NCI-H2107 (cell line): Measurements from ENCODE around the gene CCNL1.
A peak's percentile ranks its signal among the peaks of the same experiment; 100 is the strongest.

Experiments used
- DNase-seq: peaks from one replicate; lab custom pipeline; 2025; lab: John Stamatoyannopoulos, UW

Gene CCNL1

GRCh38 chr3:157122832-157123427, 37.0 kb downstream of the CCNL1 start:
- no peak for DNase-seq

DNA sequence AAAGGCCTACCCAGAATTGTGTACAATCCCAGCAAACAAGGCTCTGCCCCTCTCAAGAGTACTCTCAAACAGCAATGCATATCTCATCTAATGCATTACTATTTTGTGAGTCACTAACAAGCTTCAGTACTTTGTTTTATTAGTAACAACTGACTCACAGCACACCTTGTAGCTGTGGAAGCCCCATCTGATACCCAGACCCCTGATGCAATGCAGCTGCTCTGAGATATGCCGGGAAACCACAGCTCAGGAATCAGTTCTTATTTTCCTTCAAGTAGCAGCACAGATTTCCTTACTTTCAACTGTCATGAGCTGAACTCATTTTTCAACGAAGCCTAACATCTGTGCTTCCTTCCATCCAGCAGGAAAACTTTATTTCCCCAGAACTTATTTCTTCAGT, 37.8 kb downstream of the CCNL1 start:
- DNase-seq, result no peak

DNA sequence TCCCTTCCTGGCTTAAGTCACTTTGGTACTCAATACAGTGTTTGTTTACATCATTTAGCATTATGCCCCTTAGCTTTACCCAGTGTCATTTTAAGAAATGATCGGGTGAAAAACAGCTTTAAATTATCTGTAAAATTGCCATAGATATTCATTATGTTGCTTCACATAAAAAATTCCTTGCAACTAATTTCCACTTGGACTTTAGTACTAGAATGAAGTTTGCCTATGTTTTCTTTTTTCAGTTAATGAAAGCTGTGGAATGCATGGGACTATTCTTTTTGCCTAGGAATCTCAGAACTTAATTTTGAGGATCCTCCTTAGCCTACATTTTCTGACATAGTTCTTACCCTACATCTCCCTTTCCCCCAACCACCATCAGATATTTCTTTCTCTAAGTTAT, 38.4 kb downstream of the CCNL1 start:
- no peak for DNase-seq

GRCh38 chr3:157120071-157120892, 39.7 kb downstream of the CCNL1 start:
- no peak for DNase-seq

GRCh38 chr3:157119369-157119951, 40.5 kb downstream of the CCNL1 start:
- no peak for DNase-seq

DNA sequence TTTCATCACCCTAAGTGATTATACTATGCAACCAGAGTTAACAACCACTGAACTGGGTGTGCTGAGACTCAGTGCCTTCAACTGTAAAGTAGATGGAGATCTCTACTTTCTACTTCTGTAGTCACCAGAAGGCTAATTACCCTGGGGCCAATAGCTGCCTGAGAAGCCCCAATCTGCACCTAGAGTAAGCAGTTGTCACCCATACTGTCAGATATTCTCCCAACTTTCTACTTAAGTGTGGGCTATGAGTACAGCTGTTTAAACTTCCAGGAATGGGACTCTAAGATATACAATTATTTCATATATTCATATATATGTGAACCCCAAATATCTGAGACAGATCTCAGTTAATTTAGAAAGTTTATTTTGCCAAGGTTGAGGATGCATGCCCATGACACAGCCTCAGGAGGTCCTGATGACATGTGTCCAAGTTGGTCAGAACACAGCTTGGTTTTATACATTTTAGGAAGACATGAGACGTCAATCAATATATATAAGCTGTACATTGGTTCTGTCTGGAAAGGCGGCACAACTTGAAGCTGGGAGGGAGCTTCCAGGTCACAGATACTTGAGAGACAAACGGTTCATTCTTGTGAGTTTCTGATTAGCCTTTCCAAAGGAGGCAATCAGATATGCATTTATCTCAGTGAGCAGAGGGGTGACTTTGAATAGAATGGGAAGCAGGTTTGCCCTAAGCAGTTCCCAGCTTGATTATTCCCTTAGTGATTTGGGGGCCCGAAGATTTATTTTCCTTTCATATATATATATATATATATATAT, 41.9 kb downstream of the CCNL1 start:
- no peak for DNase-seq

DNA sequence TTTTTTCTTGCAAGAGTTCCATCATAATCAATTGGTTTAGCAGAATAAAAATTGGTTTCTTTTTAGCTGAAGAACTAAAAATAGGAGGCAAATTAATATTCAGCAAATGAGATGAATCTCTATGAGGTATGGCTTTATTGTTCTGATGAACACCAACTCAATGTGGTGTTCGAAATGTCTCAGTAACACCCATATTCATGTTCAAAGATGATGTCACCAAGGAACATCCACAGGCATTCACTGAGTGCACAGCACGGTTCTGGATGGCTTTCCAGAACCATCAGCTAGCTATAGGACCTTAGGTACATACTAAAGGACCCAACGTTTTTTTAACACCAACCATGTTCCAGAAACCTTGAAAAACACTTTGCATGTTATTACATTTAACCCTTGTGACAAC, 42.7 kb downstream of the CCNL1 start:
- no peak for DNase-seq

DNA sequence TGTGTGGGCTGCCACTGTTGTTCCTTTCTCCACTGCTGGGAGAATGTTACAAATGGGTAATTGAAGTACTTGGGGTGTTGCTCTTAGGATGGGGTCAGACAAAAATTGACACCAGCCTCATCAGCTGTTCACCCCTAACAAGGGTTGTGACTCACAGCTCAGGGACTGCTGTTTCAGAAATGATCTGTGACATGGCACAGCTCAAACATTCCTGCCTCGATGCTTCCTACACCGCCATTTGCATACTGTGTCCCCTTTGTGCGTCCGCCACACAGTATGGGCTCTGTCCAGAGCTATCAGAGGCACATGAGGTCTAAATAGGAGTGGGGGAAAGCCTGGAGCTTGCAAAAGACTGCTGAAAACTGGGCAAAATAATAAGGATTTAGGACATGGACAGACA, 43.9 kb downstream of the CCNL1 start:
- no peak for DNase-seq

- DNase-seq, result no peak
Measured at GRCh38 chr3:157115069-157116006, 44.6 kb downstream of the CCNL1 start.

GRCh38 chr3:157113832-157114505, 46.0 kb downstream of the CCNL1 start:
- DNase-seq, result no peak

DNA sequence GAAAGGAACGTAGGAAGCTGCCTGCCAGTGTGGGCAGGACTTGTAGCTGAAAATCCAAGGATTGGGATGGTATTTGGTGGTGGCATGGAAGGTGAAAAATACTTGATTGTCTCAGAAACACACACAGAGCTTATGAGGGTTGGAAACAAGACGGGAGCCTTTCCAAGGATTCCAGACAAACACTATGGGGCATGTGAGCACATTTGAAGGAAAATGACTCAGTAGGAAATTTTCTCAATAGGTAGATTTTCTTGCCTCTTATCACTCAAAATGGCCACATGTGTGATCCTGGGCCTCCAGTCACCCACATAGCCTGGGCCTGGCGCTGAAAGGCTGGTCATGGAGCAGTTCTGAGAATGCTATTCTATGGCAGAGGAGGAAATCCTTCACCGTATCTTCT, 47.4 kb downstream of the CCNL1 start:
- DNase-seq, result no peak

DNA sequence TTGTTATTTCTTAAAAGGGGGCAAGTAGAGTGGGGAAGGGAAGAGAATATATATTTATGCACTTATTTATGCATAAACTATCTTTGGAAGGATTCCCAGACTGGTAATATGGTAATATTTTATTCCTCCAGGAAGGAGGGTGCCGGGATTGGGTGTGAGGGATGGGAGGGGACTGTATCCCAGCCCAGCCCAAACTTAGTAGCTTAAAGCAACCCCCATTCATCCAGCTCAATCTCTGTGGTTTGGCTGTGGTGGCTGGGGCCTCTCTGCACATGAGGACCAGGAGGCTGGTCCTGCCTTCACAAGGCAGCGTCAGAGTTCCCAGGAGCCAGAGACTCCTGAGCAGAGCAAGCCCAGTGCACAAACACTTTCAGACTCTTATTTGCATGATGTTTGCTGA, 48.4 kb downstream of the CCNL1 start:
- DNase-seq, result no peak

DNA sequence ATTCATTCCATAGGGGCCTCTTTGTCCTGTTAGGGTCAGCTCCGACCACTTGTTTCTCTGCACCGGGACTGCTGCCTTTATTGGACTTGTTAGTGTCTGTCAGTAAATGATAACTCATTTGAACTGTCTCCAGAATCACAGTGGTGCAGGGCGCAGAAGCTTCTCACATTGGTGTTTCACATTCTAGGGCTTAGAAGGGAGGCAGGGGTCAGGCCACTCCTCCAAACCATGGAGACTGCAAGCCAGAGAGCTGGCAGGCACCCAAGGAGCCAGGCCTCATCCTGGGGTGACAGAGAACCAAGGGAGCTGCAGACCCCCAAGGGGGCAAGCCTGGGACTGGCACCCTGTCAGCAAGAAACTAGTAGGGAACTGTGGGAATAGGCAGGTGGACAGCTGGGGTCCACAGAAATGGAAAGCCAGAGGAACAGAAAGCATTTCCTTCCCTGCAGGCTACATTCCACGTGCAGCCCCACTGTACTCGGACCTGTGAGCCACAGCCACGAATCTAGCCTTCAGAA, 49.1 kb downstream of the CCNL1 start:
- no peak for DNase-seq

- no peak for DNase-seq
Measured at GRCh38 chr3:157109267-157110141, 50.4 kb downstream of the CCNL1 start.

DNA sequence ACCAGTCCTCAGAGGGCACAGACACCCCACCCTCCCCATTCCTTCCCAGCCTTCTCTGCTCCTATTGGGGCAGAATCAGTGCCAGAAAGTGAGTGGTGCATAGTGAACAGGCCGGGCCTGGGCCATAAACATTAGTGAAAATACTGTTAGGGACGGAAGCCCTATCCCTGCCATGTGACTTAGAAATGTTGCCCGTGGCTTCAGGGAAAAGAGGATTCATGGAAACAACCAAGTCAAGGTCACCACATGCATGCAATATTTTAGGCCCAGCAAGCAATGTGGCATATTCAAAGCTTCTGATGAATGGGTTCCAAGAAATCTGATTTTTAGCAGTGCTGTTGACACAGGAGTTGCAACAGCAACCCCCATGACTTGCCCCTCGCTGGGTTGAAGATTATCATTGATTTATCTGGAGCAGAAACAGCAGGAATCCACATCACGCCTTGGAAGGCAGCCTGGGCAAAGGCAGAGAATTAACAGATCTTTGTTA, 52.3 kb downstream of the CCNL1 start:
- DNase-seq, result no peak

- DNase-seq, result no peak
Measured at GRCh38 chr3:157107037-157107436, 52.9 kb downstream of the CCNL1 start.

DNA sequence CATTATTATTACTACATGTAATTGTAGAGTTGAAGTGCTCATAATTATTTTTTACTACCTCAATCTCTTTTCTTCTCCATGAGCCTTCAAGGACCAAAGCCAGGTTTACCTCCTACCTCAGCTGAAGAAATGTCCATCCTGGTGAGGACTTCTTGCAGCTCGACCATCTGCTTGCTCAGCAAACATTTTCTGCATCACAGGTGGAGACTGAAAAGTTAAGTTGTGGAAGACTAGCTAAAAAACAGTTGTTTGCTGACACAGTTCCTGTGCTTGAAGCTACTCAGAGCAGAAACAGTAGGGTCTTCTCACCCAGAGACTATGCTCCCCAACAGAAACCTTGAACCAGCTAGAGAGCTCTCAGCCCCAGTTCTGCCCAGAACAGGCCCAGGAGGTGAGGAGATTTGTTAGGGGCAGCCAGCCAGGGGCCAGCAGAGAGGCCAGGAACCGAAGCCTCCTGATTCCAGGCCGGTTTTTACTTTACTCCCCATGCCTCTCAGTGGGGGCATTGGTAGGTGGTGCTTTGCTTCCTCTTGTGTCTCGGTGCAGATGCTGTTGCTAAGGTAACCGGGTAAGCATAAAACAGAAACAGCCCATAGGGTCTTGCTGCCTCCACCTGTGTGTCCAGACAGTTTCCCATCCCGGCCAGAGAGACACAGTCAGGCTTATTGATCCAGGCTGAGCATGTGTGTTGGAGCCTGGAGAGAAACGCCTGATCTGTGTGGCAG, 54.9 kb downstream of the CCNL1 start:
- DNase-seq, result peak; percentile 23

GRCh38 chr3:157104521-157104920, 55.4 kb downstream of the CCNL1 start:
- no peak for DNase-seq

DNA sequence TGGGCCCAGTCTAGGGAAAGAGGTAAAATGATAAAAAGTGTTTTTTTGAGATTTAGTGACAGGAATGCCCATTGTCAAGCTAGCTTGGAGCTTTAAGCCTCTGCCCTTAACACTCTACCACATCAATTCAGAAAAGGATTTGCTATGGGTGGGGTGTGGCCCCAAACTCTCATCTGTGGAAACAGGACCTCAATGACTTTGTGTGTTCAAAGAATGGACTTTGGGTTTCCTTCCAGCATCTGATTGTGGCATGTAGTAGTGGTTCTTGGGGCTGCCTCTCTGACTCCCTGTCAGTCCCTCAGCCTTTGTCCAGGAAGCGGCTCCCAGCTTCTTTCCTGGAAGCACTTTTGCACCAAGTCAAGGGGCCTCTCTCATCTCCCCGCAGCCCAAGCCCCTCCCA, 56.1 kb downstream of the CCNL1 start:
- DNase-seq, result no peak
